PC-3 (cell line): ENCODE results near the gene SELE. TPM values are rescaled to one million over a fixed set of nuclear protein-coding genes. Genes with fewer than 3 reads are reported as not detected.
A peak's percentile ranks its signal among the peaks of the same experiment; 100 is the strongest.

Experiments used
- ATAC-seq: fragments of 200-7000 bp; cut with Tn5 transposase; 2 replicates; pipeline ENCODE4 v1.9.1; 2020; ENCODE audit warnings: mild to moderate bottlenecking, moderate library complexity
- BruUV-seq: library from RNA; stranded (reverse); fragments of 400-500 nt; replicated peaks from 2 replicates; lab custom pipeline; 2021; lab: Mats Ljungman, UMichigan
- CTCF ChIA-PET: fragments of 300-600 bp; sonication (Branson Sonifier 250); formaldehyde crosslinking; loops from one replicate; lab custom pipeline; 2022; ENCODE audit warnings: antibody characterized with exemption; lab: Charles Lee
- POLR2A ChIA-PET: fragments of 300-600 bp; sonication (Branson Sonifier 250); formaldehyde crosslinking; loops from one replicate; lab custom pipeline; 2022; ENCODE audit warnings: antibody characterized with exemption; ENCODE audit not compliant: unreplicated experiment; lab: Charles Lee
- DNase-seq: peaks from one replicate; pipeline ENCODE4 v3.0.0-alpha.2; 2015
- H2AFZ ChIP-seq: fragments of 300-600 bp; sonication (generic); 2 replicates; pipeline ENCODE4 v1.6.0; 2016; ENCODE audit warnings: antibody characterized with exemption, low read length
- H3F3A ChIP-seq: fragments of 300-600 bp; sonication (generic); one replicate; pipeline ENCODE4 v1.6.0; 2017; ENCODE audit warnings: antibody characterized with exemption, low read length, control low read depth, mild to moderate bottlenecking; ENCODE audit not compliant: unreplicated experiment
- H3K27ac ChIP-seq: fragments of 300-600 bp; sonication (generic); 2 replicates; pipeline ENCODE4 v1.5.1; 2016; ENCODE audit warnings: mild to moderate bottlenecking, low read length
- H3K27me3 ChIP-seq: fragments of 300-600 bp; sonication (generic); 2 replicates; pipeline ENCODE4 v1.6.1; 2016; ENCODE audit warnings: low read length, mixed read lengths
- H3K36me3 ChIP-seq: fragments of 300-600 bp; sonication (generic); 2 replicates; pipeline ENCODE4 v1.6.1; 2016; ENCODE audit warnings: low read depth, mixed run types, low read length, mixed read lengths
- H3K4me1 ChIP-seq: fragments of 300-600 bp; sonication (generic); 2 replicates; pipeline ENCODE4 v1.5.1; 2016; ENCODE audit warnings: low read length; ENCODE audit not compliant: insufficient read depth
- H3K4me2 ChIP-seq: fragments of 300-600 bp; sonication (generic); 2 replicates; pipeline ENCODE4 v1.6.0; 2016; ENCODE audit warnings: low read length
- H3K4me3 ChIP-seq: fragments of 300-600 bp; sonication (generic); 2 replicates; pipeline ENCODE4 v1.5.1; 2016; ENCODE audit warnings: mild to moderate bottlenecking, low read length, mixed read lengths
- H3K79me2 ChIP-seq: fragments of 300-600 bp; sonication (generic); 2 replicates; pipeline ENCODE4 v1.6.1; 2017; ENCODE audit warnings: low read length, mixed read lengths
- H3K9ac ChIP-seq: fragments of 300-600 bp; sonication (generic); 2 replicates; pipeline ENCODE4 v1.6.0; 2016; ENCODE audit warnings: mild to moderate bottlenecking, low read length
- H3K9me2 ChIP-seq: fragments of 300-600 bp; sonication (generic); replicated peaks from 2 replicates; pipeline ENCODE4 v1.6.1; 2016; ENCODE audit warnings: mixed run types, low read length, mixed read lengths
- H3K9me3 ChIP-seq: fragments of 300-600 bp; sonication (generic); 2 replicates; pipeline ENCODE4 v1.6.1; 2016; ENCODE audit warnings: low read length, mixed read lengths
- H4K20me1 ChIP-seq: fragments of 300-600 bp; sonication (generic); 2 replicates; pipeline ENCODE4 v1.6.1; 2016; ENCODE audit warnings: low read length, mixed read lengths
- EZH2 ChIP-seq: fragments of 300-600 bp; sonication (generic); IDR thresholded peaks from one replicate; pipeline ENCODE4 v1.6.1; 2017; ENCODE audit warnings: antibody characterized with exemption, mild to moderate bottlenecking, low read length; ENCODE audit not compliant: unreplicated experiment
- EZH2phosphoT487 ChIP-seq: fragments of 300-600 bp; sonication (generic); IDR thresholded peaks from 2 replicates; pipeline ENCODE4 v1.6.1; 2018; ENCODE audit warnings: mild to moderate bottlenecking, antibody characterized with exemption, low read length, borderline replicate concordance
- intact Hi-C: fragments of 100-400 bp; cut with micrococcal nuclease; formaldehyde crosslinking; loops from 2 replicates; pipeline ENCODE4 v1.9.0; 2023
- total RNA-seq: library from RNA; depleted of rRNA; stranded (reverse); fragments of >200 nt; gene quantifications from 2 replicates; pipeline ENCODE4 v1.2.3, GENCODE V29; 2014
- TF ChIP-seq, protein P1 (sequence below): fragments of 300-600 bp; sonication (generic); conservative IDR thresholded peaks from 2 replicates; pipeline ENCODE4 v1.5.1; 2017; ENCODE audit warnings: antibody characterized with exemption, low read depth, mild to moderate bottlenecking, low read length

SELE gene
- total RNA-seq, 1 experiment from 2014 or later, result not detected

DNA sequence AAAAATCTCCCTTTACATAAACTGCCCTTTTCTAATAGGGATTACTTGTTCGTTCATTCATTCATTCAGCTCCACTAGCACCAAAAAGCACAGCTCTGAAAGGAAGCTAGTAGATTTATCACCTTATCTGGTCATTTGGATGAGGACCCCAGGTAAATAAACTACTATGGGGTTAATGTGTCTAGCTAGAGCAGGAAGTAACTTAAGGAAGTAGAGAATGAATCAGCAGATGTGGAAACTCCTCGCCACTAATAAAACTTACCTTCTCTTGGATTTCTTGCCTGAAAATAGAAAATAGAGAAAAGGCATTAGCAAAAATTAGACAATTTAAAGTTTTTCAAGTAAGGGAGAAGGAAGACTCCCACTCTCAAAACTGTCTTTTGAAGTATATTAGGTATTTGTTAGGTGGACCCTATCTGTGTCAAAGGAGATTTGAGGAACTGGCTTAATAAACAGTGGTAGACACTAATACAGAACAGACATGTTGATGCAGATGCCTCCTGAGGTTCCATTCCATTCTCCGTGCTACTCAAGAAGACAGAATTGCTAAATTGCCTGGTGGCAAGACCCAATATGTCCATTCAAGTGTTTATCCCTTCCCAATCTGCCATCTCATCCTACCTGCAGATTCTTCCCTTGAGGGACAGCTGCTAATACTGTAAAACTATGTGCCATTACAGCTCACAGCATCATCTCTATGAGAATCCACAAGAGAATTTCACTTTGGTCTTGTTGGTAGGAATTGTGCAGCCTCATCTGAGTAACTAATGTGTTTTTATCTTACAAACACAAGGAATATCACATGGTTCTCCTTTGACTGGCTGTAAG, 37.4 kb downstream of the SELE start:
- BruUV-seq, result no TSS peak
- H3K4me2 ChIP-seq, result peak overlapping the region; percentile 8
- H3K36me3 ChIP-seq, result no peaks in the 10 kb centered on the region

DNA sequence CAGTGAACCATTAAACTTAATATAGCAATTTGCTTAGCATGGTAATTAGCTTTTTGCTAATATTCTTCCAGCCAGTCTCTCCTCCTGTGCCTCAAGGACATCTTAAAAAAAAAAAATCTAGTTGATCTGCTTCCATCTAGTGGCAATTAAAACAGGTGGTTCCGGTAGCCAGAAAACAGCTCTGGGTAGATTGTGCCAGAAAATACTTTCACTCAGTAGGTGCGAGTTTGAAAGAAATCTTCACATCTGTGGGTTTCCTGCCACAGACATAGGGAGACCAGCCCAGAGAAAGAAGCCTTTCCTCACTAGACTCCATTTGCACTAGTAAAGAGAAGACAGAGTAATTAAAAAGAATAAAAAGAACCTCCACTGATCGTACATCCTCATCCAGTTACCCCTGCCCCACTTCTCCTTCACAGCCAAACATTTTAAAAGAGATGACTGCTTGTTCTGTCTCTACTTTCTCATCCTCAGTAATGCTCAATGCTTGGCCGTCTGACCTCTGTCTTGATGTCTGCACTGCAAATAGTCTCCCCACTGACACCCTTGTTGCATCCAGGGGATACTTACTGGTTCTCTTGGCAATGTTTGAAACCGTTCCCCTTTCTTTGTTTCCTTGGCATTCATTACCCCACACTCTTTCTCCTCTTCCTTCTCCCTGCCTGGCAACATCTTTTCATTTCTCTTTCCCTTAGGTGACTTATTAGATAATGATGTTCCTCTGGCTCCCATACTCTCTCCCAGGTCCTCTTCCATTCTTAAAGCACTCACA, 39.4 kb downstream of the SELE start:
- no peaks in the 10 kb centered on the region for H3K9me3 ChIP-seq
- no peaks in the 10 kb centered on the region for H3K79me2 ChIP-seq
- no peak overlapping the region for H3K9ac ChIP-seq
- ATAC-seq (no peak), DNase-seq (peak; percentile 12)
- H3K27me3 ChIP-seq, result no peaks in the 10 kb centered on the region
- intact Hi-C loops, result no loop called here
- H3K4me2 ChIP-seq, result no peak overlapping the region
- no peaks in the 10 kb centered on the region for H3K36me3 ChIP-seq
- TF ChIP-seq EZH2phosphoT487, result no peak
- TF ChIP-seq, protein P1, sequence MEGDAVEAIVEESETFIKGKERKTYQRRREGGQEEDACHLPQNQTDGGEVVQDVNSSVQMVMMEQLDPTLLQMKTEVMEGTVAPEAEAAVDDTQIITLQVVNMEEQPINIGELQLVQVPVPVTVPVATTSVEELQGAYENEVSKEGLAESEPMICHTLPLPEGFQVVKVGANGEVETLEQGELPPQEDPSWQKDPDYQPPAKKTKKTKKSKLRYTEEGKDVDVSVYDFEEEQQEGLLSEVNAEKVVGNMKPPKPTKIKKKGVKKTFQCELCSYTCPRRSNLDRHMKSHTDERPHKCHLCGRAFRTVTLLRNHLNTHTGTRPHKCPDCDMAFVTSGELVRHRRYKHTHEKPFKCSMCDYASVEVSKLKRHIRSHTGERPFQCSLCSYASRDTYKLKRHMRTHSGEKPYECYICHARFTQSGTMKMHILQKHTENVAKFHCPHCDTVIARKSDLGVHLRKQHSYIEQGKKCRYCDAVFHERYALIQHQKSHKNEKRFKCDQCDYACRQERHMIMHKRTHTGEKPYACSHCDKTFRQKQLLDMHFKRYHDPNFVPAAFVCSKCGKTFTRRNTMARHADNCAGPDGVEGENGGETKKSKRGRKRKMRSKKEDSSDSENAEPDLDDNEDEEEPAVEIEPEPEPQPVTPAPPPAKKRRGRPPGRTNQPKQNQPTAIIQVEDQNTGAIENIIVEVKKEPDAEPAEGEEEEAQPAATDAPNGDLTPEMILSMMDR, result peak; percentile 43
- BruUV-seq, result no TSS peak
- no peaks in the 10 kb centered on the region for H4K20me1 ChIP-seq
- no peak overlapping the region for H3K4me3 ChIP-seq
- H3K4me1 ChIP-seq, result peaks cover 10% of the 10 kb centered on the region
- ChIA-PET POLR2A (no interaction called here), CTCF (interaction anchor here (1.0 kb wide), 1 partner anchor 109 kb away, joined by 5 read pairs; no protein-coding TSS in a partner anchor)
- H3F3A ChIP-seq, result no peaks in the 10 kb centered on the region
- H3K9me2 ChIP-seq, result no peaks in the 10 kb centered on the region
- H2AFZ ChIP-seq, result peak overlapping the region; percentile 11; the same call in 1 of the 2 replicates
- H3K27ac ChIP-seq, result no peak overlapping the region

More for the DNA sequence above, 37.4 kb downstream of the SELE start:
- DNase-seq (peak; percentile 43), ATAC-seq (no peak)
- Histone ChIP-seq H4K20me1 (no peaks in the 10 kb centered on the region), H3K4me3 (no peak overlapping the region), H3F3A (no peaks in the 10 kb centered on the region), H2AFZ (peak overlapping the region; percentile 42), H3K9me2 (no peaks in the 10 kb centered on the region), H3K79me2 (no peaks in the 10 kb centered on the region), H3K4me1 (peaks cover 10% of the 10 kb centered on the region), H3K27me3 (no peaks in the 10 kb centered on the region), H3K9me3 (no peaks in the 10 kb centered on the region), H3K27ac (no peak overlapping the region), H3K9ac (no peak overlapping the region)
- TF ChIP-seq, protein P1, result no peak
- no peak for TF ChIP-seq EZH2phosphoT487
- no peak for TF ChIP-seq EZH2
- ChIA-PET CTCF (interaction anchor here (0.7 kb wide), 1 partner anchor 46 kb away, joined by 3 read pairs; no protein-coding TSS in a partner anchor), POLR2A (no interaction called here)
- intact Hi-C loops, result no loop called here
